C4-2B (cell line): ENCODE results near the gene AXIN1.

Experiments used
- CTCF ChIP-seq: fragments of 450-650 bp; conservative IDR thresholded peaks from 2 replicates; pipeline ENCODE4 v1.5.1; 2017; ENCODE audit warnings: mild to moderate bottlenecking
- ZFX ChIP-seq: fragments of 450-650 bp; IDR thresholded peaks from 2 replicates; pipeline ENCODE4 v1.6.1; 2017

- TF ChIP-seq CTCF: no peak
- no peak for TF ChIP-seq ZFX
Measured at GRCh38 chr16:286491-287297, 65.8 kb downstream of the AXIN1 start.
